OCI-LY7 (cell line): ENCODE measurements around the gene OPCML.

Experiments used
- CTCF ChIP-seq: fragments of 200-600 bp; sonication (generic); conservative IDR thresholded peaks from 2 replicates; pipeline ENCODE4 v1.5.1; 2014; ENCODE audit warnings: mild to moderate bottlenecking, antibody characterized with exemption, low read length, moderate library complexity, mixed read lengths
- EZH2phosphoT487 ChIP-seq: fragments of 200-600 bp; sonication (generic); IDR thresholded peaks from 2 replicates; pipeline ENCODE4 v1.6.1; 2018; ENCODE audit warnings: low read depth, borderline replicate concordance, mild to moderate bottlenecking, mixed run types, antibody characterized with exemption, low read length, moderate library complexity, mixed read lengths

- TF ChIP-seq CTCF, result no peak
- TF ChIP-seq EZH2phosphoT487, result no peak
These were observed 462.1 kb downstream of the OPCML start for GRCh38 chr11:133070021-133070713.
